Measurements from ENCODE around the gene TFIP11. TPM values are rescaled to one million over a fixed set of nuclear protein-coding genes. Genes with fewer than 3 reads are reported as not detected.
A peak's percentile ranks its signal among the peaks of the same experiment; 100 is the strongest.

The TFIP11 gene
- total RNA-seq, 2 experiments from 2014 or later: 50.8 to 55.5 TPM

DNA sequence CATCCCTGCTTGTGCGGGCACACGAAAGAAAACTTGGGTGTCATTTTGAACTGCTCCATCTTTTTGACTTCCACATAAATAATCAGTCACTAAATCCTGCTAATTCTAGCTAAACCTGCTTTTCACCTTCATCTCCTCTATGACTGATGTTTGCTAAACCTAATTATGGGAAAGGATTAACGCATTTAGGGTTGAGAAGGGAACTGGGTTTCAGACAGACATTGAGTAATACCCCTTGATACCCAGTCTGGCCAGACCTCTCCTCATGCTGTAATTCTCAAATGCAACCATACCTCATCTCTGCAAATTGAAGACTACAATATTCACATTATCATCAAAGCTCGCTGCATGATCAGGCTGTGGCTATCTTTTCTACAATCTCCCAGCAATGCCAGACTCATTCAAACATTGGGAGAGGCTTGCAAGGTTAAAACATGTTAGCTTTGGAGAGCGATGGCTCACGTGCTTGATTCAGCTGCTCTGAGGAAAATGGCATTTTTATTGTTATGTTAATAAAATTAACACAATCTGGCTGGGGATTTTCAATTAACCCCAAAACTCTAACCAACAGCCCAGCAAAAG, 31.1 kb downstream of the TFIP11 start:
- POLR2A ChIA-PET: interaction anchor here (1.0 to 5.7 kb wide), 8 partner anchors 8 to 191 kb away, joined by 3 to 92 read pairs (median 4); partner anchors contain the start of gene TFIP11
- DNase-seq: no peak
- no peaks in the 10 kb centered on the region for H3K27me3 Mint-ChIP-seq
- peak overlapping the region; percentile 93 for H3K4me3 Mint-ChIP-seq
- peaks cover 45% of the 10 kb centered on the region for H3K36me3 Mint-ChIP-seq (ENCODE audit: low read depth)
- CTCF ChIA-PET: interaction anchor here (0.9 to 3.6 kb wide), 8 partner anchors 20 to 198 kb away, joined by 3 to 17 read pairs (median 5); no protein-coding TSS in a partner anchor
- H3K4me1 Mint-ChIP-seq: peaks cover 84% of the 10 kb centered on the region
- no peaks in the 10 kb centered on the region for H3K9me3 Mint-ChIP-seq
- H3K27ac Mint-ChIP-seq: peak overlapping the region; percentile 71

DNA sequence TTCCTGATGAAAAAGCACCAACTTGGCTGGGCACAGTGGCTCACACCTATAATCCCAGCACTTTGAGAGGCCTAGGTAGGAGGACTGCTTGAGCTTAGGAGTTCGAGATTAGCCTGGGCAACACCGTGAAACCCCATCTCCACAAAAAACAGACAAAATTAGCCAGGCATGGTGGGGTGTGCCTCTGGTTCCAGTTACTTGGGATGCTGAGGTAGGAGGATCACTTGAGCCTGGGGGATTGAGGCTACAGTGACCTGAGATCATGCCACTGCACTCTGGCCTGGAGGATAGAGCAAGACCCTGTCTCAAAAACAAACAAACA, 31.7 kb downstream of the TFIP11 start:
- Mint-ChIP-seq H3K4me3 (peak overlapping the region; percentile 93), H3K27me3 (no peaks in the 10 kb centered on the region), H3K36me3 (ENCODE audit: low read depth) (peaks cover 45% of the 10 kb centered on the region), H3K9me3 (no peaks in the 10 kb centered on the region), H3K4me1 (peaks cover 78% of the 10 kb centered on the region), H3K27ac (peak overlapping the region; percentile 71)
- ChIA-PET POLR2A (interaction anchor here (1.2 kb wide), 1 partner anchor 15 kb away, joined by 3 read pairs; no protein-coding TSS in a partner anchor), CTCF (interaction anchor here (0.9 to 2.8 kb wide), 3 partner anchors 19 to 185 kb away, joined by 3 to 9 read pairs (median 6); no protein-coding TSS in a partner anchor)
- no peak for DNase-seq

DNA sequence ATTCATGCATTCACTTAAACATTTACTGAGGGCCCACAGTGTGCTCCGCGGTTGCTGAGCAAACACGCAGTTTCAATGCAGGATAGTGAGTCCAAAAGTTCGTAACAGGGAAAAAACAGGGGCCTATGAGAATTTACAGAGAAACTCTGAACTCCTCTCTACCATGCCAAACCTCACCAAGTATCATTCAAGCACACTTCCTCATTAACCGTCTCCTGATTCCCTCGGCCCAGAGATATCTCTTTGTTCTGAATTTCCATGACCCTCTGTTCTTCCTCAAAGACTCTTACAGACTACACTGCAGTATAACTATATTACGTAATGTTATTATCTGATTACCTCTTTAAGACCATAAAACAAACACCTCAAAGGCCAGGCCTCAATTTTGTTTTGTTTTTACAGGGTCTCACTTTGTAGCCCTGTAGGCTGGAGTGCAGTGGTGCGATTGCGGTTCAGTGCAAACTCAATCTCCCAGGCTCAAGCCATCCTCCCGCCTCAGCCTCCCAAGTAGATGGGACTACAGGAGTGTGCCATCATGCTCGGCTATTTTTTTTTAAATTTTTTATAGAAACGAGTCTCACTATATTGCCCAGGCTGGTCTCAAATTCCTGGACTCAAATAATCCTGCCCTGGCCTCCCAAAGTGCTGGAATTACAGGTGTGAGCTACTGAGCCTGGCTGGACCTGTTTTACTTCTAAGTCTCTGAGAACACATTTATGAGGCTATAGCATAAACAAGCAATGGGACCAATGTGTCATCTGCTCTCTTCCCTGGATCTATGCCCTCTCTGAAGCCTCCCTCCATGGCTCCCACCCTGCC, 32.3 kb downstream of the TFIP11 start:
- ChIA-PET POLR2A (interaction anchor here (0.9 to 2.0 kb wide), 7 partner anchors 14 to 194 kb away, joined by 3 to 17 read pairs (median 5); partner anchors contain the start of gene MIAT), CTCF (interaction anchor here (0.7 to 2.0 kb wide), 6 partner anchors 13 to 199 kb away, joined by 3 to 6 read pairs (median 5); no protein-coding TSS in a partner anchor)
- peaks cover 46% of the 10 kb centered on the region for H3K36me3 Mint-ChIP-seq (ENCODE audit: low read depth)

DNA sequence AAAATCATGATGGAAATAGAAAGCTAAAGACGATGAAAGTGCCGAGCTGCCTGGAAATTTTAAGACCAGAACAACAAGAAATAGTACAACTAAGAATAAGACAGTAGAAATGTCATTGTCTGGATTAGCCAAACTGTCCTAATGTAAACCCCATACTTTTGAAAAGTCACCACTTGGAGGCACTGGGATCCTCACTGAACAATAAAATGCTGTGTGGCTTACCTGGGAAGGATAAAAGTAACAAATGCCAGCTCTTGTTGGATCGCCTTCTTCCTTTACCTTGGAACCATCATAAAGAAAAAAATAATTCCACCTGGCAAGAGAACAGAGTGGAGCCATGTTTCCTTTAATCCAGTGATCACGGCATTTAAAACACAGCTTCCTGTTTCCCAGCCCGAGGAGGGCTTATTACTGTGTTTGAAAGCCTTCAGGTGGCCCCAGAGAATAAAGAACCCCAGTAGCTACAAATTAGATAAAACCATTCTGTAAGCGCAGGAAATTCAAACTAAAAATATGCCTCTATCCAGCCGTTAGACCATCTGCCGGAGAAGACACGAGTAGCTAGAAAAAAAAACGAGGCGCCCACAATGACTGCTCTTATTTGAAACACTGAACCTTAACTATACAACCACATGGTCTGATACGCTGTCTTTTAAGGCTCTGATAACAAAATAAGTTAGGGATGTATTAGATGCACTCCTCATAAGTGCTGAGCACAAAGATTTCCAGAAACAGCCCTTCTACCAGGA, 33.1 kb downstream of the TFIP11 start:
- DNase-seq: no peak
- H3K27ac Mint-ChIP-seq: peak overlapping the region; percentile 71

More for the DNA sequence above, 32.3 kb downstream of the TFIP11 start:
- Mint-ChIP-seq H3K27ac (peak overlapping the region; percentile 71), H3K4me1 (peaks cover 73% of the 10 kb centered on the region), H3K9me3 (no peaks in the 10 kb centered on the region), H3K4me3 (peak overlapping the region; percentile 93), H3K27me3 (no peaks in the 10 kb centered on the region)
- DNase-seq: no peak

DNA sequence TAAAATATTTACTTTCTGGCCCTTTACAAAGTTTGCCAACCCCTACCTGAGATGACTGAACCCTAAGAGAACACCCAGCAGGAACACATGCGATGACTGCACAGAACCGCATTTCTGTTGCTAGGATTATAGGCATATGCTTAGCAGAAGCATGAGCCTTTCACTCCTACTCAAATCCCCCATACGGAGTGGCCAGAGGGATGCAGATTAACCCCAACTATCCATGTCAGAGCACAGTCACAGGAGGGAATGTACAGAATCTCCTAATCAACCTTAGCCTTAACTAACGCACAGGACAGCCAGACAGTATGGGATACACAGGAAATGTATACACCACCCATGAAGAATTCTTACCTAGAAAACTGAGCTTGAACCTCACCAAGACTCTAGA, 34.9 kb downstream of the TFIP11 start:
- Mint-ChIP-seq H3K27me3 (no peaks in the 10 kb centered on the region), H3K9me3 (no peaks in the 10 kb centered on the region), H3K36me3 (ENCODE audit: low read depth) (peaks cover 54% of the 10 kb centered on the region), H3K4me3 (no peak overlapping the region), H3K27ac (peak overlapping the region; percentile 24), H3K4me1 (peaks cover 63% of the 10 kb centered on the region)
- ChIA-PET CTCF (no interaction called here), POLR2A (interaction anchor here (1.9 kb wide), 1 partner anchor 11 kb away, joined by 4 read pairs; no protein-coding TSS in a partner anchor)
- no peak for DNase-seq

More for the DNA sequence above, 33.1 kb downstream of the TFIP11 start:
- POLR2A ChIA-PET: interaction anchor here (0.8 to 2.0 kb wide), 7 partner anchors 24 to 1440 kb away, joined by 3 to 17 read pairs (median 5); partner anchors contain the start of genes MIAT and PITPNB
- peaks cover 73% of the 10 kb centered on the region for H3K4me1 Mint-ChIP-seq
- H3K27me3 Mint-ChIP-seq: no peaks in the 10 kb centered on the region
- CTCF ChIA-PET: interaction anchor here (0.7 to 1.5 kb wide), 6 partner anchors 12 to 200 kb away, joined by 3 to 5 read pairs (median 4); no protein-coding TSS in a partner anchor
- peaks cover 52% of the 10 kb centered on the region for H3K36me3 Mint-ChIP-seq (ENCODE audit: low read depth)
- H3K9me3 Mint-ChIP-seq: no peaks in the 10 kb centered on the region
- peak overlapping the region; percentile 56 for H3K4me3 Mint-ChIP-seq

DNA sequence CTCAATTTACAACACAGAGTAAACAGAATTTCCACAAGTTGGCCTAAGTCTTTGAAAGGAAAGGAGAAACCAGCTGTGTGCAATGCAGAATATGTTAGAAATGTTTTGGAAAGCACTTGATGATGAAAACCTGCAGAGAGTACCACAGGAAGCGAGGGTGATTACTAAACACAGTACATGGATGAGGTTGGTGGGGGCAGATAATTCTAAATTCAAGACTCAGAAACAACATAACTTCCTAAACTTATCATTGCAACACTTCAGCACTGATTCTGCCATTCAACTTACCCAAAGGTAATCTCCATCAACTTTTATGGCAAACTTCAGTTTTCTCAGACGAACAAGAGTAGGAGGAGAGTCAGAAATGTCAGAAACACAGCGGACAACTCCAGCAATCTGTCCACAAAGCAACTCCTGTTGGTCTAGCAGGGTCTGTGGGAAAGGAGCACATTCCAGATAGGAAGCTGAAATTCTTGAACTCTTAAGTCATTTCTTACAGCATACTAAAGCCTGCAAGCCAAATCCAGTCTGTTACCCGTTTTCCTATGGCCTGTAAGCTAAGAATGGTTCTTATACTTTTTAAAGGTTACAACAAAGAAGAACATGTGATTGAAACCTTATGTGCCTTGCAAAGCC, 35.5 kb downstream of the TFIP11 start:
- peaks cover 58% of the 10 kb centered on the region for H3K4me1 Mint-ChIP-seq
- no peaks in the 10 kb centered on the region for H3K9me3 Mint-ChIP-seq
- ChIA-PET CTCF (no interaction called here), POLR2A (interaction anchor here (0.7 to 1.9 kb wide), 2 partner anchors 10 to 197 kb away, joined by 3 to 4 read pairs; no protein-coding TSS in a partner anchor)
- DNase-seq: no peak
- H3K27me3 Mint-ChIP-seq: no peaks in the 10 kb centered on the region
- H3K36me3 Mint-ChIP-seq (ENCODE audit: low read depth): peaks cover 57% of the 10 kb centered on the region
- H3K27ac Mint-ChIP-seq: peak overlapping the region; percentile 50
- H3K4me3 Mint-ChIP-seq: no peak overlapping the region

DNA sequence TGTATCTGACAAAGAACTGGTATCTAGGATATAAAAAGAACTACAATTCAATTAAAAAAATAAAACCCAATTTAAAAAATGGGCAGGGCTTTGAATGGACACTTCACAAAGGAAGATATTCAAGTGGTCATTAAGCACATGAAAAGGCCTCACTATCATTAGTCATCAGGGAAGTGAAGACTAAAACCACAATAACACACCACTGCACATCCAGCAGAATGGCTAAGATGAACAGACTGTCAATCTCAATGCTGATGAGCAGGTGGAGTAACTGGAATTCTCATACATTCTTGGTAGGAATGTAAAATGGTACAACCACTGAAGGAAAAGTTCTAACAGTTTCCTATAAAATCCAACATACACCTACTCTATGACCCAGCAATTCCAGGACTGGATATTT, 37.6 kb downstream of the TFIP11 start:
- no peaks in the 10 kb centered on the region for H3K27me3 Mint-ChIP-seq
- CTCF ChIA-PET: no interaction called here
- POLR2A ChIA-PET: interaction anchor here (2.0 kb wide), 1 partner anchor 9 kb away, joined by 6 read pairs; the partner anchor contains the start of genes HPS4 and SRRD
- H3K27ac Mint-ChIP-seq: no peak overlapping the region
- H3K9me3 Mint-ChIP-seq: no peaks in the 10 kb centered on the region
- peaks cover 65% of the 10 kb centered on the region for H3K36me3 Mint-ChIP-seq (ENCODE audit: low read depth)
- peaks cover 39% of the 10 kb centered on the region for H3K4me1 Mint-ChIP-seq
- no peak overlapping the region for H3K4me3 Mint-ChIP-seq
- no peak for DNase-seq

DNA sequence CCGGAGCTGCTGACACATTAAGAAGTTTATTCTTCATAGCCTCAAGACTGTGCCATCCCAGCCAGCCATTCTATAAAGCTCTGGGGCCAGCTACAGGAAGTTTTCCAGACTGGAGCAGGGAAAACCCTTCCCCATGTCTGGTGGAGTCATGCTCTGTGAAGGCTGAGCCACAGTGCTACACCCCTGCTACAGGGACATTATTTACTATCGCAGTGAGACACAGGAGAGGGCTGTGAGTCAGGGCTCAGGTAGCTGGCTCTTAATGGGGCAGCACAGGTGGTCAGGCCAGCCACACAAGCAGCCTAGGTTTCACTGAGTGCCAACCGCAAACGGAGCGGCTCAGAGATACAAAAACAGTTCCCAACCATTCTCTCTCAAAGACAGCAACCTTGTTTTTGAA, 40.8 kb downstream of the TFIP11 start:
- H3K4me3 Mint-ChIP-seq: no peak overlapping the region
- no peak overlapping the region for H3K27ac Mint-ChIP-seq
- ChIA-PET POLR2A (interaction anchor here (0.9 kb wide), 1 partner anchor 12 kb away, joined by 4 read pairs; the partner anchor contains the start of genes HPS4 and SRRD), CTCF (interaction anchor here (3.3 kb wide), 1 partner anchor 10 kb away, joined by 20 read pairs; no protein-coding TSS in a partner anchor)
- H3K9me3 Mint-ChIP-seq: no peaks in the 10 kb centered on the region
- peaks cover 14% of the 10 kb centered on the region for H3K4me1 Mint-ChIP-seq
- H3K27me3 Mint-ChIP-seq: no peaks in the 10 kb centered on the region
- H3K36me3 Mint-ChIP-seq (ENCODE audit: low read depth): peaks cover 63% of the 10 kb centered on the region
- no peak for DNase-seq

DNA sequence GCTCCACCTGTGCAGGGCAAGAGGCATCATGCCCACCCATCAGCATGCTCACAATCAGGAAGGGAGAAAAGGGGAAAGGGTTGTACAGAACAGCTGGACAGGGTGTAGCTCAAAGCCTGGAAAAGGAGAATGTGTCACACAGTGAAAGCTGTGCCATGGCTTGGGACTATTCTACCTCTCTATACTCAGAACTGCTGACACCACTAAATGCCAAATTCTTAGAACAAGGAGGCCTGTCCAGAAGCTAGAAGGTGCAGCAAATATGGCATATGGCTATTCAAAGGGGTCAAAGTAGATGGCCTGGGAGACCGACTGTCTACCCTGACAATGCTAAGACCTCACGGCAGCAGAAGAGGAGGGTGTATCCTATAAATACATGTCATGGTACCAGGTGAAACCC, 41.5 kb downstream of the TFIP11 start:
- Mint-ChIP-seq H3K27ac (no peak overlapping the region), H3K27me3 (no peaks in the 10 kb centered on the region), H3K9me3 (no peaks in the 10 kb centered on the region), H3K36me3 (ENCODE audit: low read depth) (peaks cover 62% of the 10 kb centered on the region), H3K4me1 (peaks cover 13% of the 10 kb centered on the region), H3K4me3 (no peak overlapping the region)
- no peak for DNase-seq
- POLR2A ChIA-PET: interaction anchor here (0.9 kb wide), 1 partner anchor 13 kb away, joined by 4 read pairs; the partner anchor contains the start of genes HPS4 and SRRD
- CTCF ChIA-PET: no interaction called here

DNA sequence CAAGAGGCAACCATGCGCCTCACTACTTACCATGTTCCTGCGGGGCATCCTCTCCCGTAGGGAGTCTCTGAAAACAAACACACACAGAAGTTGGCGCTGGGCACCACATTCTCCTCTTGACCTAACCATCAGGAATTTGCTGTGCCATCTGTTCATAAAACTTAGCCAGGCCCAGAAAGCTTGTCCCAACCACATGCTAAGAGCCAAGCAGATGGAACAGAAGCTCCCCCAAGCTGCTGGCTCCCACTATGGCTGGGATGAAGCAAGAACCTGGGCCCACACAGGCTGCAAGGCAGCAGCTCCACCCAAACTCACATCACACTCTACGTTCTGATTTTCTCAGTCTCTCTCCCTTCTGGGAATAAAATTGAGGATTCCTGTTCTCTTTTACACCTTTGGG, 46.1 kb downstream of the TFIP11 start:
- Mint-ChIP-seq H3K9me3 (no peaks in the 10 kb centered on the region), H3K4me1 (peaks cover 3% of the 10 kb centered on the region), H3K36me3 (ENCODE audit: low read depth) (peaks cover 50% of the 10 kb centered on the region), H3K27me3 (no peaks in the 10 kb centered on the region), H3K27ac (no peak overlapping the region), H3K4me3 (no peak overlapping the region)
- POLR2A ChIA-PET: interaction anchor here (0.6 to 1.6 kb wide), 7 partner anchors 11 to 206 kb away, joined by 3 to 6 read pairs (median 3); partner anchors contain the start of gene ASPHD2
- CTCF ChIA-PET: interaction anchor here (0.7 to 1.6 kb wide), 5 partner anchors 13 to 213 kb away, joined by 3 to 5 read pairs (median 3); no protein-coding TSS in a partner anchor
- DNase-seq: no peak

DNA sequence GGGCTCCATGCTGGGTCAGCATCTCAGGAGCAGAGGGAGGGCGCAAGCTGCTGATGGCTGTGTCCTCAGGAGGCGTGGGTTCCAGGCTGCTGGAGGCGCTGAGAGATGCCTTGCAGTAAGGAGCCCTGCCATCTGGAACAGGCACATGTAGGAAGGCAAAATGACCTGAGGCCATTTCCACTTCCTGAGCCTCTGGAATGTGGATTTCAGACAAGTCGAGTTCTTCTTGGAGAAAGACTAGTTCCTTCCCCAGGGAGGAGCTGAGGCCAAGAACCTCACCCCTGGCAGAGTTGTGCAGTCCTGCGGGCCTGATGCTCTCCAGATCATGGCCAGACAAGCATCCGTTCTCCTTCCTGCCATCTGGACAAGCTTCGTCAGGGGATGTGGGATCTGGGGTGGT, 48.0 kb downstream of the TFIP11 start:
- ChIA-PET CTCF (interaction anchor here (5.7 kb wide), 1 partner anchor 98 kb away, joined by 79 read pairs; no protein-coding TSS in a partner anchor), POLR2A (no interaction called here)
- no peak overlapping the region for H3K27ac Mint-ChIP-seq
- peaks cover 3% of the 10 kb centered on the region for H3K4me1 Mint-ChIP-seq
- DNase-seq: no peak
- no peak overlapping the region for H3K4me3 Mint-ChIP-seq
- H3K36me3 Mint-ChIP-seq (ENCODE audit: low read depth): peaks cover 38% of the 10 kb centered on the region
- no peaks in the 10 kb centered on the region for H3K27me3 Mint-ChIP-seq
- no peaks in the 10 kb centered on the region for H3K9me3 Mint-ChIP-seq

DNA sequence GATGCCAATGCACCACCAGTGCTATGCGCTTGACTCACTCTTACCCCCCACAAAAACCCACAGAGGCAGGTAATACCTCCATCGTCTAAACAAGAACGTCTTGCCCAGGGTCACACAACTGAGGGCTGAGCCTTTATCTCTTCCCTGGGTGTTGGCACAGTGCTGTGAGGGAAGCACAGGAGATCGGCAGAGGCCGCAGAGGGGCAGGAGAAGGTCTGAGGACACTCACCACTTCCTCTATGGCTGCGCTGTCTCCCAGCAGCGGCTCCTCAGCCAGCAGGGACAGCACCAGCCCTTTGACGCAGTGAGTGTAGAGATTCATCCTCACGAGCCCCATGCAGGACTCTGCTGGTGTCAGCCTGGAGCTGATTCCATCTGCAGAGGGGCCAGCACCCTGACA, 48.6 kb downstream of the TFIP11 start:
- Mint-ChIP-seq H3K9me3 (no peaks in the 10 kb centered on the region), H3K27ac (no peak overlapping the region), H3K36me3 (ENCODE audit: low read depth) (peaks cover 32% of the 10 kb centered on the region), H3K27me3 (no peaks in the 10 kb centered on the region), H3K4me1 (peaks cover 3% of the 10 kb centered on the region), H3K4me3 (no peak overlapping the region)
- no peak for DNase-seq
- ChIA-PET CTCF (interaction anchor here (5.7 kb wide), 1 partner anchor 97 kb away, joined by 79 read pairs; no protein-coding TSS in a partner anchor), POLR2A (no interaction called here)
